Left kidney (tissue), 2 donors: ENCODE data around the gene MYCBP2. TPM values are rescaled to one million over a fixed set of nuclear protein-coding genes. Genes with fewer than 3 reads are reported as not detected.
A peak's percentile ranks its signal among the peaks of the same experiment; 100 is the strongest.
"Not testable (repeated sequence)": the region's sequence is repeated elsewhere in the genome, so short reads cannot be mapped to it uniquely, and the experiment has no call there.

Experiments used
- DNase-seq: peaks from one replicate; pipeline ENCODE4 v3.0.0-alpha.2; 2013
- polyA plus RNA-seq: library from polyadenylated mRNA; unstranded; fragments of 120-200 nt; gene quantifications from one replicate; pipeline ENCODE4 v1.2.1, GENCODE V29; 2013; ENCODE audit not compliant: insufficient read length

The MYCBP2 gene
- polyA plus RNA-seq, 1 donor, result 82.3 TPM

DNA sequence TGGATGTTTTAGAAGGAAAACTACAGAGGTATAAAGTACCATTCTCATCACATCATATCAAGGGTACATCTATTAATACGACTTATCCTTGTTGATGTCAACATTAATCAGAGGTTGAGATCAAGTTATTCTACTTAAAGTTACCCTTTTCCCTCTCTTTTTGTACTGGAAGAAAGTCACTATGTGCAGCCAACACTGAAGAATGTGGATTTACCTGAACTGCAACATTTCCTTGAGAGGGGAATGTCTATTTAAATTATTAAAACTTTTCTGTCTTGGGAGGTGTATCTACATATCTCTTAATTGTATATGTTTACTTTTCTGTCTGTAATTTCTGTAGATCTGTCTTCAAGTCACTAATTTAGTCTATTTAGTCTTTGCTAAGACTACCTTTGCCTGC is 297.5 kb downstream of the MYCBP2 start:
- peak; percentile 4 for DNase-seq

DNA sequence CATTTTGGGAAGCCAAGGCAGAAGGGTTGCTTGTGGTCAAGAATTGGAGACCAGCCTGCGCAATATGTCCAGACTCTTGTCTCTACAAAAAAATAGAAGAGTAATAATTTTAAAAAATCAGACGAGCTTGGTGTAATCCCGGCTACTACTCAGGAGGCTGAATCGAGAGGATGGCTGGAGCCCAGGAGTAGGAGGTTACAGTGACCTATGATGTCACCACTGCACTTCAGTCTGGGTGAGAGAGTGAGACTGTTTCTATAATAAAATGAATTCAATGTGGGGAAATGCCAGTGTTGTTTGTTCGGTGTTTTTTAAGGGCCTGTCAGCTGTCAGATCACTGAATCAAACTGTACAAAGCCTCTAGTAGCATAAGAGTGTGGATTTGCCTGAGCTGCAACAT is 298.7 kb downstream of the MYCBP2 start:
- peak; percentile 12 for DNase-seq

DNA sequence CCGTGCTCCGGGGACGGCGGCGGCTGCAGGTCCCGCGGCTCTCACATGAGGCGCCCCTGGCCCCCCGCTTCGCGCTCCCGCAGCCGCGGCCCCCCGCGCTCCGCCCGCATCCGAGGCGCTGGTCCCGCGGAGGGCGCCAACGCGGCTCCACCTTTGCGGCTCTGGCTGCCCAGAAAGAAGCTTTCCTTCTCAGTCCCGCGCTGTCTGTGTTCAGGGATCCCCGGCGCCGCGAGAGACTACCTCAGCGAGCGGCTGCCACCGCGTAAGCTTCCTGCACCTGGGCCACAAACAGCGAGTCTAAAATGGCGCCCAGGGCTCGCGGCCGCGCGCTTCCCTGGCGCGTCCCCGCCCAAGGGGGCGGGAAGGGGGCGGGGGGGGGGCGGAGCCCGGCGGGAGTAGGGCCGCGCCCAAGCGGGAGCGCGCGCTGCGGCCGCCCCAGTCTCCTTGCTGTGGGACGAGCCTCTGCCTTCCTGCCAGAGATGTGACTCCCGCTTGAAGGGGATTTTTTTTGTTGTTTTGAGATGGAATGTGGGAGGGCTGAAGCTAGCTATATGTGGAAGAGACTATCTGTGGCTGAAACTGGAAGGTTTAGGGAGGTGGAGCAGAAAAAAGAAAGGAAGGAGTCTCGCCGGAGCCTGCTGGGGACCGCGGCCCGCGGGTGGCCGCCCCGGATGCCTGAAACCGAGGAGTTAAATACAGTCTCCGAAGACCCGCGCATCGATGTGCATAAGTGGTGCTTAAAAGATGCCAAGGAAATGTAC is 299.9 kb downstream of the MYCBP2 start, which contains the start of gene FBXL3:
Gene FBXL3 (minus strand): TSS at position 299 of the 761 bp plus-strand sequence. CDS start 5,299 bp downstream, outside the sequence.
- DNase-seq, result peak; percentile 87

DNA sequence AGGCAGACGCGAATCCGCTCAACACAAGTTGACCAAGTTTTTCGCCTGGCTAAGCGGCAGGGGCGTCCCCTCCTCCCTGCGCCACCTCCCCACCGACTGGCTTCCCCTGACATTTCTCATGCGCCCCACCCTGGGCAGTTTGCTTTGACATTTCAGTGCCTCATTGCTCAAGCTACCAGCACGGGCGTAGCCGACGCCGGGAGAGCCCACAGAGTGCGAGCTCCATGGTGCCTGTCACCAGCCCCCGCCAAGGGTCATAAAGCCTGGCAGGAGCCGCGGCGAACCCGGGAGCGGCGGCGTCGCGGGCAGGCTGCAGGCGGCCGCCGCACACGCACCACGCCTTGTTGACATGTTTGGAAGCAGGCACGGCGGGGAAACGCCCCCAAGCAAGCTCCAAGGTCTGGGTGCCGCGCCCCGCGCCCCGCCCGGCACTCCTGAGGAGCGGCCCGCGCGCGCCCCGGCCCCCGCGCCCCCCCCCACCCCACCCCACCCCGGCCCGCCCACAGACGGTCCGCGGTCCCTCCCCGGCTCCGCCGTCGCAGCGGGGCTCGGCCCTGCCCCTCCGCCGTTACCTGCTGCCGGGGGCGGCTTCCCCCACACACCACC is 300.5 kb downstream of the MYCBP2 start:
- peak; percentile 72 for DNase-seq

DNA sequence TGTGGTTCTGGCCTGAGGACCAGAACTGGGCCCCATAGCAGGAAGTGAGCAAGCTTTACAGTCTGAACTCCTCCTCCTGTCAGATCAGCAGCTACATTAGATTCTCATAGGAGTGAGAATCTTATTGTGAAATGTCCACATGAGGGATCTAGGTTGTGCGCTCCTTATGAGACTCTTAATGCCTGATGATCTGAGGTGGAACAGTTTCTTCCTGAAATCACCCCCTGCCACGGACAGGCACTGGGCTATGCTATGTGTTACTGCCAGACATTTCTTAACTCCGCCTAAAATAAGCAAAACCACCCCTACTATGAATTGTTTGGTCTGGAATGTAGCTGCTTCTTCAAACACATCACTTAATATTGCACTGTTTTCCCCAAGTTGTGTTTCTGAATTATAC is 304.6 kb downstream of the MYCBP2 start:
- DNase-seq, result no peak

DNA sequence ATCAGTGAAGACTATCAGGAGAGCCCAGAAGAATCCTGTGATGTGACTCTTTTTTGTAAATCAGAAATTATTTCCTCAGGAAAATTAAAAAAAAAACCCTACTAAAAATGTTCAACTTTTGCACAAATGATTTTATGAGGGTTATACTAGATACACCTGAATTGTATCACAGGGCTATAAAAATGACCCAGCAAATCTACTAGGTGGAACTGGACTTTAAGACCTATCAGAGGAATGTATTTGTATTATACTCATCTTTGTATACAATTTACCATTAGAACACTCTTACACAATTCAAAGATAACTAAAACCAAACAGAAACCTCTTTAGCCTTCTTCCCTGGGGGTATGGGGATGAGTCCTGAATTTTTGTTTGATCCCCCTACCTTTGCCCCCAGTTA is 307.1 kb downstream of the MYCBP2 start:
- no peak for DNase-seq

DNA sequence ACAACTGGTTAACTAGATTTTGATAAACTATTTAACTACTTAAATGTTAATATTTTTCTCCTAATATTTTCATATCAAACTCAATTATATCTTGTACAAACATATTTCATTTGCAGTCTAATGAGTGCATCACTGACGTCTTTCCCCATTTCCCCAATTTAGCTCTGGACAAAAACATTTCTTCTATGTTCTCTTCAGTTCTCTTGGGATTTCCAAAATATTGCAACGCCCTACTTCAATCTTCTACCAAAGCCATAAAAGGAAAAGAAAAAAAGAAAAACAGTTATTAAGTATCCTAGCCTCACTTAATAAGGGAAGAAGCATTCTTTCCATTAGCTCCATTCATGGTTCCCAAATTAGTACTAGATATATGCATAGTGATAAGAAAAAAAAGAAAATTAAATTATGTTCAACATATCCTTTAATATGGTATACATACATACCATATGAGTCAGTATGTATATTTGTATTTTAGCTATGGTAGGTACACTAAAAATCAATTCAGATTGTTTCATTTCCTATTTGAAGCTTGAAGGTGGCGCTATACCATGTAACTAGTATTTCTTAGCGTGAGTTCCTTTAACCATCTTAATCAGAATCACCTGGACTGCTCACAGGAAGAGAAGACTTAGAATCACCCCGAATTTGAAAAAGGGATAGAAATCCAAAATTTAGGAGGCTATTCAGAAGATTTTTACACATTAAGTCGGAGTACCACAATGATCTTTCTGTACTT is 309.8 kb downstream of the MYCBP2 start:
- no peak for DNase-seq

DNA sequence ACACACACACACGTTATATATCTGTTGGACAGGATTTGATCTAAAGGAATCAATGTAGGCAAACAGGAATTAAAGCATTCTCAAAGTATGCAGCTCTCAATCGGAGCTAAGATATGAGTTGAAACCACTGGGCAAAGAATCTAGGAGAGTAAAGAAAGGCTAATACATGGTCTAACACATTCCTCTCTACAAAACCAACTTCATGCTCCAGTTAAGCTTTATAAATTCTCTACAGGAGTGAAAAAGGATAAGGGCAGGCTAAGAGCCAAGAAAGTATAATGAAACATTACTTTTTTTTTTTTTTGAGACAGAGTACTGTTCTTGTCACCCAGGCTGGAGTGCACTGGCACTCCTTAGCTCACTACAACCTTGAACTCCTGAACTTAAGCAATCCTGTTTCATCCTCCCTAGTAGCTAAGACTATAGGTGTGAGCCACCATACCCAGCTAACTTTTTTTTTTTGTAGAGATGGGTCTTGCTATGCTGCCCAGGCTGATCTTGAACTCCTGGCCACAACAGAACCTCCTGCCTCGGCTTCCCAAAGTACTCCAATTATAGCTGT is 310.6 kb downstream of the MYCBP2 start:
- DNase-seq, result no peak

DNA sequence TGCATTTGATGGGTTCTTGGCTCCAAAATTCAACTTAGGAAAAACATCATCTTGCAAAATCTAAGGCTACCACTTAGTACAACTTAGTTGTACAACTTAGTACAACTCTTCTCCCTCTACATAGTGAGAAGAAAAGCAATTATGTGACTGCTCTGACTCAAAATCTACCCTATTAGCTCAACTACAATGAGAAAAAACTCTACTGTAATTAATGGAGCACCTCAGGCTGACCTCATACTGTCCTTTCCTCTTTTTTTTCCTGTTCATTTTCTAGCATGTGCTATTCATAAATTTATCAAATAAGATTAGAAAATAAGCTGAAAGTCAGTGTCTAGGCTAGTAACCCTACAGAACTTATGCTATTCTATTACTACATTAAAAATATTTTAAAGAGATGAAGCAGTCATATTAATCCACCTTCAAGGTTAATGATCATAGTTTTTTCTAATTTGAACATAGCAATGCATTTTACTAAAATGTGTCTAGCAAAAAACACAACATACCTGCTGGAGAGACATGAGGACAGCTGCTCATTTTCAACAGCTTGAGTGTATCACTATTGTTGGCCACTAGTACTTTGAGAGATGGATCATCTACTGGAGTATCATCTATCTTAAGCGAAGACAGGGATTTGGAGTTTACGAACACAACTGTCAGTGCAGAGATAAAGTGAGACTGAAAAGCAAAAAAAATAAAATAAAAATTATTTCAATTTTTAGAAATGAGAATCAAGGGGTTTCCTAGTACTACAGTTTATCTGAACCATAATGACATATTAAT is 311.8 kb downstream of the MYCBP2 start:
- no peak for DNase-seq

DNA sequence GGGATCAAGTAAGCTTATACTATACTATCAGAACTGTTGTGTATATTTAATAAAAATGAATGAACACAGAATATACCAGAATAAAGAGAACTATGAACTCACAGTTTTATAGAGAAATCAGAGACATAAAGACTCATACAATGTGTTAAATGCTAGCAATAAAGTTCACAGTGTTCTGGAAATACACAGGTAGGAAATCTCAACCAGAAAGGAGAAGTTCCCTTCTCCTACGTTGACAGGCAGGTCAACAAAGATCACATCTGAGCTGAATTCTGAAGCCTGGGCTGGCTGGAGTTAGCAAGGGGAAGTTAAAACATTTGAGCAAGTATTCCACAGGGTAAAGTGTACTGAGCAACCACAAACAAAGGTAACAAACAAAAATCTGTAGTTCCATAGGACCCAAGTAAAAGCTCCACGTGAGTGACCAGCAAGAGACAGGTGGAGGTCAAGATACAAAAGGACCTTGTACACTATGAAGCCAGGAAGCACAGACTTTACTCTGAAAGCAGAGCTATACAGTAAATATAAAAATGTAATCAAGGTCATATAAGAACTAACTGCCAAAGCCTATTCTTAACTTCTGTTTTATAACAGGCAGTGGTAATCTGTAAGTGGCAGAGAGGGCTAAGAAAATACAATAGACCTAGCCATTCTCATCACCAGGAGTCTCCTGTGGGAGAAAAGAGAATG is 312.9 kb downstream of the MYCBP2 start:
- DNase-seq, result no peak

DNA sequence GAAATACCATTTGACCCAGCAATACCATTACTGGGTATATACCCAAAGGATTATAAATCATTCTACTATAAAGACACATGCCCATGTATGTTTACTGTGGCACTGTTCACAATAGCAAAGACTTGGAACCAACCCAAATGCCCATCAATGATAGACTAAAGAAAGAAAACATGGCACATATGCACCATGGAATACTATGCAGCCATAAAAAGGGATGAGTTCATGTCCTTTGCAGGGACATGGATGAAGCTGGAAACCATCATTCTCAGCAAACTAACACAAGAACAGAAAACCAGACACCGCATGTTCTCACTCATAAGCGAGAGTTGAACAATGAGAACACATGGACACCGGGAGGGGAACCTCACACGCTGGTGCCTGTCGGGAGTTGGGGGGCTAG is 317.2 kb downstream of the MYCBP2 start:
- DNase-seq, result not testable (repeated sequence)

DNA sequence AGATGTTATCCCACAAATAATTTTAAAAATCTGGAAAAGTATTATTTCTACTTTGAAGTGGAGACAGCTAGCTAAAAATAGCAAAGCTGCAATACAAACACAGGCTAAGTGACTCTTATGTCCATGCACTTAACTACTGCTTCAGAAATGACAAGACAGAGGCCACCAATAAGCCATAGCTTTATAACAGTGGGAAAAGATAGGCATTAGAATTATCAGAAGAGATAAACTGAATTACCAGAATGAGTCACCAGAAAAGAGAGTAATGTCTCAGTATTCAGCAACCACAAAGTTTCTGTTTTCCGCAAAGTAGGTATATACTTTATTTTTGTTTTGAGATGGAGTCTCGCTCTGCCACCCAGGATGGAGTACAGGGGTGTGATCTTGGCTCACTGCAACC is 317.9 kb downstream of the MYCBP2 start:
- no peak for DNase-seq

DNA sequence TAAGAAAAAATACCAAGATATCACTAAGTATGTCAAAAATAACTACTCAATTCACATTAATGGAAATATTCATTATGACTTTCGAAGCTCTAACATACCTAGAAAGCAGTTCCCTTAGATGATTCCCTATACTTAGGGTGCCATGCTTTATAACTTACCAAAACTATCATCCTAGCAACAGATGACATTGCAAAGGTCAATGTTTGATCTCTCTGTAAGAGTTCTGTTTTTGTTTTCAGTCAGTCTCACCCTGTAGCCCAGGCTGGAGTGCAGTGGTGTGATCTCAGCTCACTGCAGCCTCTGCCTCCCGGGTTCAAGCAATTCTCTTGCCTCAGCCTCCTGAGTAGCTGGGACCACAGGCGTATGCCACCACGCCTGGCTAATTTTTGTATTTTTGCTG is 318.6 kb downstream of the MYCBP2 start:
- not testable (repeated sequence) for DNase-seq

DNA sequence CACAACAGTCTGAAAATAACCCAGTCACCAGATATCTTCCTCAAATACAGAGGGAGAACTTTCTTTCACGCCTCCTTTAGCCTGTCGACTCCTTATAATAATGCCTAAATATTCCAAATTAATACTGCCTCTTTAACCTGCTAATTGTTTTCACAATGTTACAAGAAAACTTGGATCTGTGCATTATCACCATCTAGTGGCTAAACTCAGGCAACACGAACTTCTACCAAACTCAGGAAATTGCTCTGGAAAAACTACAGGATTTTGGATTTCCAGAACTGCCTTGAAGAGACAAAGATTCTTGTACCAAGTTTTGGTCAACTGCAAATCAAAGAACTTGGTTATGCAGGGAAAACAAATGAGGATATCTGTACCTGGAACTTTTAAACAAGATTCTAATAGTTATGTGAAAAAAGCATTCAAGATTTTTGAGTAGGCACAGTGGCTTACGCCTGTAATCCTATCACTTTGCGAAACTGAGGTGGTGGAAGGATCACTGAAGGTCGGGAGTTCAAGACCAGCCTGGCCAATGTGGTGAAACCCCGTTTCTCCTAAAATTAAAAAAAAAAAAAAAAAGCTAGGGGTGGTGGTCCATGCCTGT is 324.2 kb downstream of the MYCBP2 start:
- no peak for DNase-seq

DNA sequence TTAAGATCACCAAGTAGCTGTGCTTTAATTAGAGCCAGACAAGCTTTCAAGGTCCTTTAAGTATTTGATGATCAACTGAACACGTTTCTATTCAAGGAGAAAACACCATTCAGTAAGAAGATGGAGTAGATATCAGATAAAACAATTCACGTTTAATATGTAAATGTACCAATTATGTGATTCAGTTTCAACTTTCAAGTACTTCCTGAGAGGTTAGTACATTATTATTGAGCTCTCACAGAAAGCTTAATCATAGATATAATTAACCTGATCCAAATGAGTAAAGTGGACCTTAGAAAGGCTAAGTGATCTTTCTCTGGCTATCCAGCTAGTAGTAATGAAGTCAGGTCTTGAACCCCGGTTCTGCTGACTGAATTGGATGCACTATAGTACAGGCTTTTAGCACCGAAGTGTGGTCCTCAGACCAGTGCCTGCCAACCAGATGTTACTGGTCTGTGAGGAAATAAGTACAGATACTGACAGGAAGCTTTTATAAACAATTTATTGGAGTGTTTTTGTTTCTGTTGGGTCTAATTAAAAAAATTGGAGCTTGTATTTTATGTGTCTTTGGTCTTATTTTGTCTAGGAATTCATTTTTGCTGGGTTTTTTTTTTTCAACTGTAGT is 324.8 kb downstream of the MYCBP2 start:
- DNase-seq, result no peak

DNA sequence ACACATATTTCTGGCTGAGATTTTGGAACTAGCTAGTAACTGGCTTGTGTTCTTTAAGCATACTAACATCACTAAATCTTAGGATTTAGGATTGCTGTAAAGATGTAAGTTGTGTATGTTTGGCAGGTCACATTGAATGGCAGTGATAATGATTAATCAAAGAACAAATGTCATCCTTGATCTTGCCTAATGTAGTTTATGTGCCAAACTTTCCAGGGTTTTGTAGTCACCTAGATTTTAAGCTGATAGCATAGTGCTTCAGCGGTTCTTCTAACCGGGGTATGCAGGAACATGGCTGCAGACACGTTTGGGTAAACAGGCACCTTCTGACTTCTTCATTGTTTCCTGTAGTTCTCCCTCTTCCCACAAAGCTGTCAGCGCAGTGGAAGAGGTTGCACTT is 325.4 kb downstream of the MYCBP2 start:
- no peak for DNase-seq

DNA sequence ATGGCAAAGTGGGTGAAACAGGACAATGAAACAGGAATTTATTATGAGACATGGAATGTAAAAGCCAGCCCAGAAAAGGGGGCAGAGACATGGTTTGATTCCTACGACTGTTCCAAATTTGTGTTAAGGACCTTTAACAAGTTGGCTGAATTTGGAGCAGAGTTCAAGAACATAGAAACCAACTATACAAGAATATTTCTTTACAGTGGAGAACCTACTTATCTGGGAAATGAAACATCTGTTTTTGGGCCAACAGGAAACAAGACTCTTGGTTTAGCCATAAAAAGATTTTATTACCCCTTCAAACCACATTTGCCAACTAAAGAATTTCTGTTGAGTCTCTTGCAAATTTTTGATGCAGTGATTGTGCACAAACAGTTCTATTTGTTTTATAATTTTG is 326.4 kb downstream of the MYCBP2 start:
- no peak for DNase-seq
